Activated T-helper 1 cell treated with anti-CD3 and anti-CD28 coated beads, Interleukin-12 subunit alpha, Interleukin-12 subunit beta, Interleukin-2, Interleukin-4 antibody, amounts not matched to agents 30 ng/mL and 10 ng/mL and 1 ng/mL, durations not matched to agents 14 hours and 24 hours and 36 hours (primary cell): ENCODE results near the gene ZBTB8OS. TPM values are rescaled to one million over a fixed set of nuclear protein-coding genes. Genes with fewer than 3 reads are reported as not detected.

Source experiments
- DNase-seq: peaks from one replicate; pipeline ENCODE4 v3.0.0; 2021; ENCODE audit warnings: low spot score
- H3K27ac Mint-ChIP-seq: one replicate; pipeline ENCODE4 v1.8.0; 2021; ENCODE audit warnings: mild to moderate bottlenecking, mixed read lengths
- H3K27me3 Mint-ChIP-seq: one replicate; pipeline ENCODE4 v1.8.0; 2022; ENCODE audit warnings: mild to moderate bottlenecking, moderate library complexity, mixed read lengths; ENCODE audit not compliant: insufficient read depth
- H3K36me3 Mint-ChIP-seq: one replicate; pipeline ENCODE4 v1.8.0; 2021; ENCODE audit warnings: low read depth, mixed read lengths
- H3K4me1 Mint-ChIP-seq: one replicate; pipeline ENCODE4 v1.8.0; 2021; ENCODE audit warnings: low read depth, mixed read lengths
- H3K4me3 Mint-ChIP-seq: one replicate; pipeline ENCODE4 v1.8.0; 2021; ENCODE audit warnings: mild to moderate bottlenecking, moderate library complexity, mixed read lengths
- H3K9me3 Mint-ChIP-seq: one replicate; pipeline ENCODE4 v1.8.0; 2021; ENCODE audit warnings: mixed read lengths
- intact Hi-C: fragments of 100-400 bp; cut with micrococcal nuclease; formaldehyde crosslinking; loops from one replicate; pipeline ENCODE4 v1.15.1; 2024
- total RNA-seq: library from RNA; stranded (reverse); gene quantifications from 2 replicates; pipeline ENCODE4 v1.2.3, GENCODE V29; 2022

Gene ZBTB8OS
- total RNA-seq, 1 donor from 2014 or later, result 53.3 TPM

DNA sequence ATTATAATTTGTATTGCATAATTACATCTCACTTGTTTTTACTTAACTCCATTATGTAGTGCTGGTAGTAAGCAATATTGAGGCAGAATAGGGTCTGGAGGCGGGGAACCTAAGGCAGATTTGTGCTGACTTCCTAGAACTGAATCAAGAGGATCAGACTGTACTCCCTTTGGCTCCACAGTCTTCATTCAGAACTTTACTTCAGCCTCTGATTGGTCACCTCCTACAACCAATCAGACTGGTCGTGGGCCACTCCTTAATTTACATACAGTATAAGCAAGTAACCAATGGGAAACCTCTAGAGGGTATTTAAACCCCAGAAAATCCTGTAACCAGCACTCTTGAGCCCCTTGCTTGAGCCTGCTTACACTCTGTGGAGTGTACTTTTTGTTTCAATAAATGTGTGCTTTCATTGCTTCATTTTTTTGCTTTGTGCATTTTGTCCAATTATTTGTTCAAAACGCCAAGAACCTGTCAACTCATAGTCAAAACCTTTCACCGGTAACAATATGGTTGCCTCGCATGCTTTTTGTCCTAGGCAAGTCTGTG lies 31.6 kb downstream of the ZBTB8OS start:
- peaks cover 25% of the 10 kb centered on the region for H3K36me3 Mint-ChIP-seq
- intact Hi-C loops, result no loop called here
- no peak for DNase-seq
- no peak overlapping the region for H3K27ac Mint-ChIP-seq
- H3K9me3 Mint-ChIP-seq, result no peaks in the 10 kb centered on the region
- H3K4me1 Mint-ChIP-seq, result peaks cover 19% of the 10 kb centered on the region
- no peak overlapping the region for H3K4me3 Mint-ChIP-seq
- no peaks in the 10 kb centered on the region for H3K27me3 Mint-ChIP-seq

DNA sequence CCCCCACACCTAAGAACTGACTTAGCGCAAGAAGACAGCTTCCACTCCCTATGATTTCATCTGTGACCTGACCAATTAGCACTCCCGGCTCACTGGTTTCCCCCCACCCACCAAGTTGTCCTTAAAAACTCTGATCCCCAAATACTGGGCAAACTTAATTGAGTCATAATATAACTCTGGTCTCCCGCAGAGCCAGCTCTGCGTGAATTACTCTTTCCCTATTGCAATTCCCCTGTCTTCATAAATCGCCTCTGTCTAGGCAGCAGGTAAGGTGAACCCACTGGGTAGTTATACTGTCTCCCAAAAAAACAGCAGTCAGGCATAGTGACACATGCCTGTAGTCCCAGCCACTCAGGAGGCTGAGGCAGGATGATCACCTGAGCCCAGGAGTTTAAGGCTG lies 36.9 kb downstream of the ZBTB8OS start:
- H3K36me3 Mint-ChIP-seq, result peaks cover 5% of the 10 kb centered on the region

DNA sequence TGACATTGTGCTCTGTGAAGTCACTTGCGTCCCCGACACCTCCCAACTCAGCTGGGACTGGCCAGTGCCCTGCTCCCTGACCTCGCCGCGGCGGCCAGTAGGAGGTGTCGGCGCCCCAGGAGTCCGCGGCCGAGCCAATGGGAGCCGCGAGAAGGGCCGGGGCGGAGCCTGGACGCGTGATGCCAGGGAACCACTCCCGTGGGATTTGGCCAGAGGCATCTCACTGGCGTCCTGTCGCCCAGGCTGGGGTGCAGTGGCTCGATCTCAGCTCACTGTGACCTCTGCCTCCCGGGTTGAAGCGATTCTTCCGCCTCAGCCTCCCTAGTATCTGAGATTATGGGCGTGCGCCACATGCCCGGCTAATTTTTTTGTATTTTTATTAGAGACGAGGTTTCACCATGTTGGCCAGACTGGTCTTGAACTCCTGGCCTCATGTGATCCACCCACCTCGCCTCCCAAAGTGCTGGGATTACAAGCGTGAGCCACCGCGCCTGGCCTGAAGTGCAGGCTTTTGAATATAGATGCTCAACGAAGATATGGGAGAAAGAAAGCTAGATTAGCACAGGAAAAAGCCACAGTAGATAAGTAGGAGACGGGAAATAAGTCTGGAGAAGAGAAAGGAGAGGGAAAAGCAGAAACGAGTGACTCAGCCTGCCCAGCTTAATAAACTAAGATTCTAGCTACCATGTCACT lies 38.0 kb downstream of the ZBTB8OS start:
- peaks cover 3% of the 10 kb centered on the region for H3K36me3 Mint-ChIP-seq
- no peaks in the 10 kb centered on the region for H3K9me3 Mint-ChIP-seq
- intact Hi-C loops, result loop anchor here (1.0 kb wide), 1 partner anchor 38 kb away; the partner anchor contains the start of gene ZBTB8OS
- no peak overlapping the region for H3K27ac Mint-ChIP-seq
- peak; percentile 30 for DNase-seq
- H3K4me3 Mint-ChIP-seq, result peak overlapping the region; percentile 42
- peaks cover 12% of the 10 kb centered on the region for H3K4me1 Mint-ChIP-seq
- H3K27me3 Mint-ChIP-seq, result no peaks in the 10 kb centered on the region

More for the DNA sequence above, 36.9 kb downstream of the ZBTB8OS start:
- no peaks in the 10 kb centered on the region for H3K9me3 Mint-ChIP-seq
- H3K4me1 Mint-ChIP-seq, result peaks cover 12% of the 10 kb centered on the region
- DNase-seq, result no peak
- no peak overlapping the region for H3K27ac Mint-ChIP-seq
- no peaks in the 10 kb centered on the region for H3K27me3 Mint-ChIP-seq
- intact Hi-C loops, result no loop called here
- no peak overlapping the region for H3K4me3 Mint-ChIP-seq

DNA sequence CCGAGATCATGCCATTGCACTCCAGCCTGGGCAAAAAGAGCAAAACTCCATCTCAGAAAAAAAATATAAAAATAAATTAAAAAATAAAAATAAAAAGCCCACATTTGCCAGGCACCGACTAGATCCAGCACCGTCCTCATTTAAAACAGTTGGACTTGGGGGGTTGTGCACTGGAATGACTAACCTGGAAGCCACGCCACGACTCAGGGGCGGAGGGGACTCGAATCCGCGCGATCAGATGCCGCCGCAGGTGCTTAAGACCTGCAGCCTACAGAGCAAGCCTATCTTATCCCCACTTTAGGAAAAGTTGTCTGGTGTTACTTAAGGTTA lies 38.5 kb downstream of the ZBTB8OS start:
- no peak for DNase-seq
- H3K9me3 Mint-ChIP-seq, result no peaks in the 10 kb centered on the region
- peak overlapping the region; percentile 42 for H3K4me3 Mint-ChIP-seq
- intact Hi-C loops, result loop anchor here (1.0 kb wide), 1 partner anchor 38 kb away; the partner anchor contains the start of gene ZBTB8OS
- no peak overlapping the region for H3K27ac Mint-ChIP-seq
- peaks cover under 1% of the 10 kb centered on the region for H3K36me3 Mint-ChIP-seq
- no peaks in the 10 kb centered on the region for H3K27me3 Mint-ChIP-seq
- peaks cover 12% of the 10 kb centered on the region for H3K4me1 Mint-ChIP-seq

DNA sequence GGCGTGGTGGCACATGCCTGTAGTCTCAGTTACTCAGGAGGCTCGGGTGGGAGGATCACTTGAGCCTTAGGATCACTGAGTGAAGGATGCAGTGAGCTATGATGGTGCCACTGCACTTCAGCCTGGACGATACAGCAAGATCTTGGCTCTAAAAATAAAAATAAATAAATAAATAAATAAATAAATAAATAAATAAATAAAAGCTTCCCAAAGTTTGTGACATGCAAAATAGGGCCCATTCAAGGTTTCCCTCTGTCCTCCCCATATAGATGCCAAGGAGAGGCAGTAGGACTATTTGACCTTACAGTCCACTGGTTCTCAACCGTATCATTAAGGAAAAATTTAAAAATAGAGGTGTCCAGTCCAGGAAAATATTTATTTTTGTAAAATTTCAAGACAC lies 41.2 kb downstream of the ZBTB8OS start:
- peaks cover 12% of the 10 kb centered on the region for H3K4me1 Mint-ChIP-seq
- no peak overlapping the region for H3K27ac Mint-ChIP-seq
- no peak overlapping the region for H3K4me3 Mint-ChIP-seq
- intact Hi-C loops, result no loop called here
- no peaks in the 10 kb centered on the region for H3K27me3 Mint-ChIP-seq
- no peaks in the 10 kb centered on the region for H3K9me3 Mint-ChIP-seq
- no peak for DNase-seq
- H3K36me3 Mint-ChIP-seq, result no peaks in the 10 kb centered on the region

DNA sequence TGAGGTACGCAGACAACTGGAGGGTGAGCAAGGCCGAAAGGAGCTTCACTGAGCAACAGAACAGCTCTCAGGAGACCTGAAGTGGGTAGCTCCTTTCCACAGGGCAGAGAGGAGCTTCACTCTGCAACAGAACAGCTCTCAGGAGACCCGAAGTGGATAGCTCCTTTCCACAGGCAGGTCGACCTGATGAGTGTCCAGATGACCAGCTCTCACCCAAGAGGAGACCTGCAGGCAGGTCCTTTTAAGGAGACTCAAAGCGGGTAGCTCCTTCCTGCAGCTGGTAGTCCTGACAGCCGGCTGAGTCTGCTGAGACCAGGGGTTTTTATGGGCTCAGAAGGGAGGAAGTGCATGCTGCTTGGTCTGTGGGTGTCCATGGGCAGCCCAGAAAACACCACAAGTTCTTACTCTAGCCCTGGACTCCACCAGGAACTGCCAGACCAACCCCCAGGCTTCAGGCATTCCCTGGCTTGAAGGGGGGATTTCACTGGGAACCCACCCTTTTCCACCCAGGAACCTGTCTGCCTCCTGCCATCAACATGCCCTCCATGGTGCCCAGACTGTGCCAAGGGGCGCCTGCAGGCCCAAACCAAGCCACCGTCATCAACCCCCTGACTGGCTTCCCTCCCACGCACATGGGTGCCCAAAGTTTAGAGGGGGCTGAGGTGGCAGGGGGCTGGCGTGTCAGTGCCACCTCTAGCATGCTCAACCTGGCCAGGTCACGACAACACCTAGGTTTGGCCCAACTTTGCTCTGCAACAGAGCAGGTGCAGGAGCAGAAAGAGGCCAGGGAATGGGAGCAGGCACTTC lies 43.6 kb downstream of the ZBTB8OS start:
- Mint-ChIP-seq H3K36me3 (no peaks in the 10 kb centered on the region), H3K27me3 (no peaks in the 10 kb centered on the region), H3K9me3 (no peaks in the 10 kb centered on the region), H3K4me1 (no peaks in the 10 kb centered on the region), H3K4me3 (no peak overlapping the region), H3K27ac (no peak overlapping the region)
- intact Hi-C loops, result no loop called here
- no peak for DNase-seq

DNA sequence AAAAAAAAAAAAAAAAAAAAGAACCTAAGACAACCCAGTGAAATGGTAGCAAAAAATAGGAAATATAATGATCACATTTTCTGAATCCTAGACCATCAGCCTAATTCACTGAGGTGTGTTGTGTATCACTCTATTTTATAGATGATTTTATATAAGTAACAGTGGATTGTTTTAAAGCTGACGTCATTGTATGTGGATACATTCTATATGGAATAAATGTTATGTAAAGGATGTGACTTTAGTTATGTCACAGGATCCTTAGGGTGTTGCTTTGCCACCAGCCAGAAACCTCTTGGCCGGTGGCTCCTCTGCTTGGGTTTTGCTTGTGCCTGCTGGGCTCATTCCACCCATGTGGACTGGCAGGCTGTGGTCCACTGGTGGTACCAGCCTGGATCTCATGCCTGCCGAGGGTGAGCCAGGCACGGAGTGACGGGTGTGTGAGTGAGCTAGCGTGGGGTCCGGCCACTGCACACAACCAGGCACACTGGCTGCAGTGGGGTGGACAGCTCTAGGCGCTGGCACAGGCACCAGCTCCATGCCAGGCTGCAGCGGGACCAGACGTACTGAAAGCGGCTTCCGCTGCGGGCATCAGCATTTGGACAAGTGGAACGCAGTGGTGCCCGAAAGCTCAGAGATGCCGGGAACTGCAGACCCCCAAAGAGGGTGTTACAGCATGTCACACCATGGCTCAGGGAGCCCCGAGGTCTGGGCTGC lies 44.5 kb downstream of the ZBTB8OS start:
- Mint-ChIP-seq H3K27ac (no peak overlapping the region), H3K9me3 (no peaks in the 10 kb centered on the region), H3K36me3 (no peaks in the 10 kb centered on the region), H3K4me3 (no peak overlapping the region), H3K4me1 (no peaks in the 10 kb centered on the region), H3K27me3 (no peaks in the 10 kb centered on the region)
- intact Hi-C loops, result no loop called here
- DNase-seq, result no peak

DNA sequence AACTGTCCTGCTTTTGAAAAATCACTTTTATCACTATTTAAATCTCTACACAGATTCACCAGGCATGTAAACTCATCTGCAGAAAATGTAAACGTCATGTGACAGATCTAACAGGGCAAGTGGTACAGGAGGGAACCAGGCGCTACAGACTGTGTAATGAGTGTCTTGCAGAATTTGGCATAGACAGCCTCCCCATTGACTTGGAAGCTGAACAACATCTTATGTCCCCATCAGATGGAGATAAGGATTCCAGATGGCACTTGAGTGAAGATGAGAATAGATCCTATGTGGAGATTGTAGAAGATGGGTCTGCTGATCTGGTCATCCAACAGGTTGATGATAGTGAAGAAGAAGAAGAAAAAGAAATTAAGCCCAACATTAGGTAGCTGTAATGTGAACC lies 50.3 kb downstream of the ZBTB8OS start:
- no peak overlapping the region for H3K27ac Mint-ChIP-seq
- peaks cover 3% of the 10 kb centered on the region for H3K27me3 Mint-ChIP-seq
- no peaks in the 10 kb centered on the region for H3K4me1 Mint-ChIP-seq
- H3K36me3 Mint-ChIP-seq, result no peaks in the 10 kb centered on the region
- no peak for DNase-seq
- H3K4me3 Mint-ChIP-seq, result no peak overlapping the region
- intact Hi-C loops, result no loop called here
- H3K9me3 Mint-ChIP-seq, result no peaks in the 10 kb centered on the region

DNA sequence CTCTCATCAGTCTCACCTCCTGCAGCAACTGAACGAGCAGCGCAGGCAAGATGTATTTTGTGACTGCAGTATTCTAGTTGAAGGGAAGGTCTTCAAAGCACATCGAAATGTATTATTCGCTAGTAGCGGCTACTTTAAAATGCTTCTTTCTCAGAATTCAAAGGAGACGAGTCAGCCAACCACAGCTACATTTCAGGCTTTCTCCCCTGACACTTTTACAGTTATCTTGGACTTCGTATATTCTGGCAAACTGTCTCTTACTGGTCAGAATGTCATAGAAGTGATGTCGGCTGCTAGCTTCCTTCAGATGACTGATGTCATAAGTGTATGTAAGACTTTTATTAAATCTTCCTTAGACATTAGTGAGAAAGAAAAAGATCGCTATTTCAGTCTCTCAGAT lies 57.4 kb downstream of the ZBTB8OS start:
- intact Hi-C loops, result no loop called here
- Mint-ChIP-seq H3K4me3 (no peak overlapping the region), H3K4me1 (no peaks in the 10 kb centered on the region), H3K9me3 (no peaks in the 10 kb centered on the region), H3K27ac (no peak overlapping the region), H3K27me3 (peaks cover 3% of the 10 kb centered on the region), H3K36me3 (no peaks in the 10 kb centered on the region)
- no peak for DNase-seq

DNA sequence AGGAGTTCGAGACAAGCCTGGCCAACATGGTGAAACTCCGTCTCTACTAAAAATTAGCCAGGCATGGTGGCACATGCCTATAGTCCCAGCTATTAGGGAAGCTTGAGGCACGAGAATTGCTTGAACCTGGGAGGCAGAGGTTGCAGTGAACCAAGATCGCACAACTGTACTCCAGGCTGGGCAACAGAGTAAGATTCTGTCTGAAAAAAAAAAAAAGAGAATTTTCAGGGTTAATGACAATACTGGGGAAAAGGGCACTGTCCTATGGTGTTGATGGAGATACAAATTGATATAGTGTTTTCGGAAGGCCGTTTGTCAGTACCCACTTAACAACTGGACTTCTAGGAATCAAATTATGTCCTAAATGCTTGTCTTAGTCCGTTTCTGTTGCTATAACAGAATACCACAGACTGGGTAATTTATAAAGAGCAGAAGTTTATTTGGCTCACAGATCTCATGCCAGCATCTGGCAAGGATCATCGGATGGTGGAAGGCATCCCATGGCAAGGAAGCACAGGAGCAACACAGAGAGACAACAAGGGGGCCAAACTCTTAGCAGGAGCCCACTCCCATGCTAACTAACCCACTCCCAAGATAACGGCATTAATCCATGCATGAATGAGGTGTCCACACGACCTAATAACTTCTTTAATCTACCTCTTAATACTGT lies 69.9 kb downstream of the ZBTB8OS start:
- intact Hi-C loops, result no loop called here
- DNase-seq, result no peak
- Mint-ChIP-seq H3K36me3 (no peaks in the 10 kb centered on the region), H3K27me3 (peaks cover 5% of the 10 kb centered on the region), H3K4me3 (no peak overlapping the region), H3K9me3 (no peaks in the 10 kb centered on the region), H3K27ac (no peak overlapping the region), H3K4me1 (no peaks in the 10 kb centered on the region)
